IMR-90 (cell line): Measurements from ENCODE around the gene FBXL19. TPM values are rescaled to one million over a fixed set of nuclear protein-coding genes. Genes with fewer than 3 reads are reported as not detected.

Experiments
- RCOR1 ChIP-seq: IDR thresholded peaks from 2 replicates; pipeline ENCODE4 v1.6.1; 2012; ENCODE audit warnings: mild to moderate bottlenecking, low read length, improper control_type of control experiment; ENCODE audit not compliant: insufficient replicate concordance
- USF2 ChIP-seq: fragments of 150-350 bp; IDR thresholded peaks from 2 replicates; pipeline ENCODE4 v1.6.1; 2017; ENCODE audit warnings: mild to moderate bottlenecking, antibody characterized with exemption, low read length, low read depth
- polyA plus RNA-seq, 3 experiments: library from polyadenylated mRNA; depleted of rRNA; stranded (reverse); fragments of >200 nt; gene quantifications; 2 replicates each; pipeline ENCODE4 v1.2.3, GENCODE V29; 2012; ENCODE audit warnings: low replicate concordance in 1 of 3
- total RNA-seq: library from RNA; depleted of rRNA; stranded (reverse); fragments of >200 nt; gene quantifications from 2 replicates; pipeline ENCODE4 v1.2.3, GENCODE V29; 2012

The FBXL19 gene
- total and polyA plus RNA-seq, 2 of the 4 experiments (the other 2 are of a cell fraction): 5.0 to 13.8 TPM

GRCh38 chr16:30956601-30957455 lies 33.5 kb downstream of the FBXL19 start (continued):
- TF ChIP-seq USF2: no peak
- peak; percentile 85 for TF ChIP-seq RCOR1
